Measurements from ENCODE around the gene ACOX1.

The ACOX1 gene

GRCh38 chr17:75917141-75917916 is 61.6 kb downstream of the ACOX1 start:
- H3K4me3 ChIP-seq: no peak overlapping the region
- H3K27ac ChIP-seq: no peak overlapping the region

GRCh38 chr17:75915268-75915667 is 63.7 kb downstream of the ACOX1 start:
- no peak overlapping the region for H3K4me3 ChIP-seq
- H3K27ac ChIP-seq: no peak overlapping the region

- no peak overlapping the region for H3K4me3 ChIP-seq
- H3K27ac ChIP-seq: no peak overlapping the region
Measured at GRCh38 chr17:75914643-75915267, 64.2 kb downstream of the ACOX1 start.

GRCh38 chr17:75913537-75914210 is 65.3 kb downstream of the ACOX1 start:
- Histone ChIP-seq H3K4me3 (no peak overlapping the region), H3K27ac (no peak overlapping the region)

- no peak overlapping the region for H3K4me3 ChIP-seq
- H3K27ac ChIP-seq: peak overlapping the region in 3 of 21 experiments; percentile 16 to 66 (median 28)
Measured at GRCh38 chr17:75910699-75911098, 68.3 kb downstream of the ACOX1 start.

- peak overlapping the region in 10 of 21 experiments; percentile 16 to 69 (median 55) for H3K27ac ChIP-seq
Measured at GRCh38 chr17:75909812-75910274, 69.1 kb downstream of the ACOX1 start.

GRCh38 chr17:75909051-75909811 is 69.7 kb downstream of the ACOX1 start:
- Histone ChIP-seq H3K27ac (peak overlapping the region in 7 of 21 experiments; percentile 11 to 69 (median 55)), H3K4me3 (no peak overlapping the region)

More at GRCh38 chr17:75909812-75910274, 69.1 kb downstream of the ACOX1 start:
- no peak overlapping the region for H3K4me3 ChIP-seq

- peak overlapping the region in 4 of 21 experiments; percentile 18 to 45 (median 31) for H3K27ac ChIP-seq
- no peak overlapping the region for H3K4me3 ChIP-seq
Measured at GRCh38 chr17:75908201-75908600, 70.8 kb downstream of the ACOX1 start.

GRCh38 chr17:75906143-75906884 is 72.7 kb downstream of the ACOX1 start:
- no peak overlapping the region for H3K4me3 ChIP-seq
- H3K27ac ChIP-seq: peak overlapping the region in 13 of 21 experiments; percentile 5 to 93 (median 63)

GRCh38 chr17:75904749-75905521 is 74.0 kb downstream of the ACOX1 start, which contains the start of gene MRPL38:
Gene MRPL38, minus strand, starts transcription at chr17:75904884. Its CDS starts 9 bp downstream, at chr17:75904875.
- Histone ChIP-seq H3K4me3 (peak within 1 kb of the TSS; percentile 63 to 86 (median 78)), H3K27ac (peak within 1 kb of the TSS; percentile 67 to 96 (median 88))

- H3K27ac ChIP-seq: no peak overlapping the region
- no peak overlapping the region for H3K4me3 ChIP-seq
Measured at GRCh38 chr17:75902406-75902805, 76.6 kb downstream of the ACOX1 start.

- Histone ChIP-seq H3K27ac (no peak overlapping the region), H3K4me3 (no peak overlapping the region)
Measured at GRCh38 chr17:75901727-75902126, 77.2 kb downstream of the ACOX1 start.

GRCh38 chr17:75900691-75901533 is 78.1 kb downstream of the ACOX1 start:
- Histone ChIP-seq H3K27ac (no peak overlapping the region), H3K4me3 (no peak overlapping the region)

- no peak overlapping the region for H3K4me3 ChIP-seq
- no peak overlapping the region for H3K27ac ChIP-seq
Measured at GRCh38 chr17:75899767-75900468, 79.0 kb downstream of the ACOX1 start.

GRCh38 chr17:75899353-75899752 is 79.6 kb downstream of the ACOX1 start:
- no peak overlapping the region for H3K27ac ChIP-seq
- H3K4me3 ChIP-seq: no peak overlapping the region

GRCh38 chr17:75898791-75899190 is 80.2 kb downstream of the ACOX1 start:
- no peak overlapping the region for H3K4me3 ChIP-seq
- no peak overlapping the region for H3K27ac ChIP-seq

GRCh38 chr17:75898065-75898464 is 80.9 kb downstream of the ACOX1 start:
- H3K27ac ChIP-seq: peak overlapping the region in 3 of 21 experiments; percentile 5 to 86 (median 85)

More at GRCh38 chr17:75898065-75898464, 80.9 kb downstream of the ACOX1 start:
- H3K4me3 ChIP-seq: no peak overlapping the region

Data from skin epidermis (tissue), 12 donors.